ENCODE measurements around the gene LRFN4. TPM values are rescaled to one million over a fixed set of nuclear protein-coding genes. Genes with fewer than 3 reads are reported as not detected.

The LRFN4 gene
- total RNA-seq, 1 experiment from 2014 or later, result 67.5 TPM

- peak; percentile 75 for DNase-seq (ENCODE audit: low spot score)
- in situ Hi-C loops (cut with HindIII; ENCODE audit: low sequenced_read_pairs), result no loop called here
Observed at GRCh38 chr11:66882561-66883015, 25.7 kb downstream of the LRFN4 start.

DNA sequence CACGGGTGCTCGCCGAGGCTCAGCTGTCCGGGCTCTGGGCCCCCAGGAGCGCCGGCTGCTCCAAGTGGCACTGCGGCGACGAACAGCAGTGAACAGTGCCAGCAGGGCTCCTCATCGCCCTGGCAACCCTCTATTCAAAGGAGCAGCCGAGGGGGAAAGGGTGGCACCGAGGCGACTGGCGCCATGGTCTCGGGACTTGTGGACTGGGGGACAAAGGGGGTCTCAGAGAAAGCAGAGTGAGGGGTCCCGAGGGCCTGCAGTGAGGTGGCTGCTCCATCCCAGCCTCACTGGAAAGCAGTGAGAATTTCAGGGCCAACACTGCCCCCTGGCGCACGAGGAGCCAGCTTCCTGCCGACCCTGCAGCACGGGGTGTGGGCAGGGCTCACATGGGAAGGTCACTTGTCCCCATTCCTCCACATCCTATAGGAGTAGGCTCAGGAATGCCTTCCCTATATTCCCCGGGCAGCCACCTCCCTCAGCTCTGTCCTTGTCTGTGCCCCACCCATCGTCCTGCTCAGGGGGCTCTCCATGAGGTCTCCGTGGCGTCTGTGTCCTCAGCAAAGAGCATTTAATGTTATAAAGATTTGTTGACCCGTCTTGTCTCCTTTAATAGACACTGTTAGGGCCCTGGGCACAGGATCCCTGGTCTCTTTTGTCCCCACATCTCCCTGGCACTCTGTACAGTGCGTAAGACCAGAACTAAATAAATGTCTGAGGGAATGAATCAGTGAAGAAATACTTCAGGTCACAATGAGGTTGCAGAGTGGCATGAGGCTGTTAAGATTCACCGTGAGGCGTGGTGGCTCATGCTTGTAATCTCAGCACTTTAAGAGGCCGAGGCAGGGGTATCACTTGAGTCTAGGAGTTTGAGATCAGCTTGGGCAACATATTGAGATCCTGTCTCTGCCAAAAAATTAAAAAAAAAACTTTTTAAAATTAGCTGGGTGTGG is 26.4 kb downstream of the LRFN4 start:
- in situ Hi-C loops (cut with HindIII; ENCODE audit: low sequenced_read_pairs), result no loop called here
- DNase-seq (ENCODE audit: low spot score), result peak; percentile 79

DNA sequence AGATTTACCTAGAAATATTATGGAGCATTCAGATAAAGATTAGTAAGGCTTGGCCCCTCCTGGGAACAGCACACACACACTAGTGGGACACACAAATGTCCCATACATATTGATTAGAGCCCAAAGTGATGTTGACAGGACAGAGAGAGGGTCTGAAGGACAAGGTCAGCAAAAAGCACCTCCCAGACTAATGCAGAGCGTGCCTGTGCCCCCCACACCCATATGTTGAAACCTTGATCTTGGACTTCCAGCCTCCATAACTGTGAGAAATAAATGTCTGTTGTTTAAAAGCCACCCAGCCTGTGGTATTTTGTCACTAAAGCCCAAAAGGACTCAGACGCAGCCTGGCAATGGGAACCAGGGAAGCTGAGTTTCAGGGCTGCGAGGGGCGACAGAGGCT is 27.6 kb downstream of the LRFN4 start:
- no peak for DNase-seq (ENCODE audit: low spot score)
- in situ Hi-C loops (cut with HindIII; ENCODE audit: low sequenced_read_pairs), result no loop called here

- DNase-seq (ENCODE audit: low spot score), result no peak
- in situ Hi-C loops (cut with HindIII; ENCODE audit: low sequenced_read_pairs), result no loop called here
Observed at GRCh38 chr11:66885469-66885868, 28.6 kb downstream of the LRFN4 start.

DNA sequence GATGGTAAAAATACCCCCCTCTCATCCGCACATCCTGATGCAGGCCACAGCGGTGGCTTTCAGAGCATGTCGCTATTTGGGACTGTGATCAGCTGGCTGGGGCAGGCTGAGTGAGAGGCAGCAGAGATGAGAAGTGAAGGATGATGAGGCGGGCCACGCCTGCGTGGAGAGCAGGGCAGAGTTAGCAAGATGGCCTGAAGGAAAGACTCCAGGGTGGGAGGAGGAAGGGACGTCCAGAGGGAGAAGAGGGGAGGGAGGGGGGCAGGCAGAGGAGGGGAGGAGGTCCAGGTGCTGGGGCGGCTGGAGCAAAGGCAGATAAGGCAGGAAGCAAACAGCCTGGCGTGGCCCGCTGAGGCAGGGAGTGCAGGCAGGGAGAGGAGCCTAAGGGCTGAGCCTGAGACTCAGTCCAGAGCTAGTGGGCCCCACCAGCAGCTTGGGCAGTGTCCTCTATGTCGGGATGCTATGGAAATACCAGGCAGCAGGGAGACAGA is 29.1 kb downstream of the LRFN4 start:
- DNase-seq (ENCODE audit: low spot score), result no peak
- in situ Hi-C loops (cut with HindIII; ENCODE audit: low sequenced_read_pairs), result no loop called here

GRCh38 chr11:66886671-66887221 is 29.9 kb downstream of the LRFN4 start:
- in situ Hi-C loops (cut with HindIII; ENCODE audit: low sequenced_read_pairs), result no loop called here
- no peak for DNase-seq (ENCODE audit: low spot score)

GRCh38 chr11:66887526-66887925 is 30.7 kb downstream of the LRFN4 start:
- in situ Hi-C loops (cut with HindIII; ENCODE audit: low sequenced_read_pairs), result no loop called here

GRCh38 chr11:66888282-66888681 is 31.4 kb downstream of the LRFN4 start:
- no peak for DNase-seq (ENCODE audit: low spot score)
- in situ Hi-C loops (cut with HindIII; ENCODE audit: low sequenced_read_pairs), result no loop called here

More at GRCh38 chr11:66887526-66887925, 30.7 kb downstream of the LRFN4 start:
- DNase-seq (ENCODE audit: low spot score), result no peak

DNA sequence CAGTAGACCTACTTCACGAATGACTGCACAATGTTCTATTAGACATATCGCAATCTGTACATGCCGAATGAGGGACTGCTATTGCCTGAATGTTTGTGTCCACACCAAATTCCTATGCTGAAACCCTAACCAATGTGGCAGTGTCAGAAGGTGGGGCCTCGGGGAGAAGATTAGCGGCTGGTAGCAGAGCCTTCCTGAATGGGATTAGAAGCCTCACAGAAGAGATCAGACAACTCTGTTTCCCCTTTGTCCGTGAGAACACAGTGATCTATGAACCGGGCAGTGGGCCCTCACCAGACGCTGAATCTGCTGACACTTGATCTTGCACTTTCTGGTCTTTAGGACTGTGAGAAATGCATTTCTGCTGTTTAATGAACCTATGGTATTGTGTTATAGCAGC is 33.1 kb downstream of the LRFN4 start:
- in situ Hi-C loops (cut with HindIII; ENCODE audit: low sequenced_read_pairs), result no loop called here

GRCh38 chr11:66891851-66892660 is 35.2 kb downstream of the LRFN4 start:
- in situ Hi-C loops (cut with HindIII; ENCODE audit: low sequenced_read_pairs), result no loop called here
- DNase-seq (ENCODE audit: low spot score), result no peak

More for the DNA sequence above, 33.1 kb downstream of the LRFN4 start:
- DNase-seq (ENCODE audit: low spot score), result no peak

DNA sequence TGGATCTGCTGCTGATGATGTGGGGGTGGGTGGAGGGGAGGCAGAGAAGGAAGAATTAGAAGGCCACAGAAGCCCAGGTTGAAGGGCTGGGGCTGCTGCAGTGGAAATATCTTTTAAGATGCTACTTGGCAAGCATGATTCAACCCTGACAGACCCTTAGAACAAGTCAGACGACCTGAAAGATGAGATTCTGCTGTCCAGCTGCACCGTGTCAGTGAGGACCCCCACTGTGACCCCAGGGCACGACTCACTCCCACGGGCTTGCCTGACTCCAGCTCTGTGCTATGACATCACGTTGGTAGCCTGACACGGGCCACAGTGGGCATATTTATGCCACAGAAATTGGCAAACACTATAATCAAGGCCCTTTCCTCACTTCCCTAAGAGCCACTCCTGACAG is 36.0 kb downstream of the LRFN4 start:
- DNase-seq (ENCODE audit: low spot score), result no peak
- in situ Hi-C loops (cut with HindIII; ENCODE audit: low sequenced_read_pairs), result no loop called here

GRCh38 chr11:66894141-66894540 is 37.3 kb downstream of the LRFN4 start:
- in situ Hi-C loops (cut with HindIII; ENCODE audit: low sequenced_read_pairs), result no loop called here
- DNase-seq (ENCODE audit: low spot score), result no peak

DNA sequence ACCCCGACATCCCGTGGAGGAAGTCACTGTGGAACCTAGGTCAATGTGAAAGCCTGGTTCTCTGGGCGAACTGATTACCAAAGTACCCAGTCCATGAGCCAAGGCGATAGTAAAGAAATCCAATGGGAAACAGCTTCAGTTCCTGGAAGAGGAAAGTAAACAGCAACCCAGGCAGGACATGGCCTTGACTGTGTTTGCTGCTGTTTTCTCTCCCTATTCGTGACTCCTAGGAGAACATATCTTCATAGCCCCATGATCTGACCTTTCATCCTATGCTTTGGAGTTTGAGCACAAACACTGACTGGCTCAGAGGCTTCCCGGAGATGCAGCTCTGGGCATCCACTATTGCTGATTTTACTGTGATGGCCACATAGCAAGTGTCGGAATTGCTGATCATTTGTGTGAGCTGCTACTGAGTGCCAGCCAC is 45.1 kb downstream of the LRFN4 start:
- in situ Hi-C loops (cut with HindIII; ENCODE audit: low sequenced_read_pairs), result no loop called here

DNA sequence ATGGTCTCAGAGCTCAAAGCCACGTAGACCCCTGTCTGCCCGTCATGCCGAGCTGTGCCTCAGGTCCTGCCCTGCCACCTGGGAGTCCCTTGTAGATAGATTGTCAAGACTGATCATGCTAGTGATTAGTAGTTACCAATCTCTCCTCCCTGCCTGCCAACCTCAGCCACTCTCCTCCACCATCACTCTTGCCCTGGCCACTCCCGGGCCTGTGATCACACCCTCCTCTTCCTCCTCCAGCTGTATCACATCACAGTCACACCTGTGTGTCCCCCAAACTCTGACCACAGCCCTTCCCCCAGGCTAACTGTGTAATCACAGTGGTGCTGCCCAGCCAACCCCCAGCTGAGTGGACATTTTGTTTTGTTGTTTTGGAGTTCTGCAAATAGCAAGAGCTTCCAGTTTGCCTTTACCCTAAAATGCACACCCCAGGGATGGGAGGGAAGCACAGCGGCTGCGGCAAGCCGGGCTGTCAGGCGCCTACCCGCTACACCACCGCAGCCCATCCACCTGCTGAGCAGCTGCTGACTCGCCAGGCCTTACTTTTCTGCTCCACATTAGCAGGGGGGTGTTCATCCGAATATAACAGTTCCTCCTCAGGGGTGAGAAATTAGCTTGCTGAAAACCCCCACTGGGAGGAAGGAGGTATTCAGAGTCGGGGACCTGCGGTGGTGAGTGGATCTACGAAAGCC is 45.8 kb downstream of the LRFN4 start:
- DNase-seq (ENCODE audit: low spot score), result no peak
- in situ Hi-C loops (cut with HindIII; ENCODE audit: low sequenced_read_pairs), result no loop called here

More for the DNA sequence above, 45.1 kb downstream of the LRFN4 start:
- no peak for DNase-seq (ENCODE audit: low spot score)

DNA sequence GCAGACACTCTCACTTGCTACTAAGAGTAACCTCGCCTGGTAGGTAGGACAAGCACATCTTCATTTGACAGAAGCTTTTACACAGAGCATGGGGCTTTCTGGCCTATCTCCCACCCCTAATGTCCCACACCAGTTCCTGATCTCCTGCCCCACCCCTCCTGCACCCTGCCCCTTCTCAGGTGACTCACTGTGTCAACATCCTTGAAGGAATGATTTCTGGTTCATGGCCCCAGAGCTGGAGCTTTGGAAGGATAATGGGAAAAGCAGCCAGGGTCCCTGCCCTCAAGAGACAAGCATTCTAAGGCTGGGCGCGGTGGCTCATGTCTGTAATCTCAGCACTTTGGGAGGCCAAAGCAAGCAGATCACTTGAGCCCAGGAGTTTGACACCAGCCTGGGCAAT is 47.2 kb downstream of the LRFN4 start:
- in situ Hi-C loops (cut with HindIII; ENCODE audit: low sequenced_read_pairs), result no loop called here
- DNase-seq (ENCODE audit: low spot score), result no peak

DNA sequence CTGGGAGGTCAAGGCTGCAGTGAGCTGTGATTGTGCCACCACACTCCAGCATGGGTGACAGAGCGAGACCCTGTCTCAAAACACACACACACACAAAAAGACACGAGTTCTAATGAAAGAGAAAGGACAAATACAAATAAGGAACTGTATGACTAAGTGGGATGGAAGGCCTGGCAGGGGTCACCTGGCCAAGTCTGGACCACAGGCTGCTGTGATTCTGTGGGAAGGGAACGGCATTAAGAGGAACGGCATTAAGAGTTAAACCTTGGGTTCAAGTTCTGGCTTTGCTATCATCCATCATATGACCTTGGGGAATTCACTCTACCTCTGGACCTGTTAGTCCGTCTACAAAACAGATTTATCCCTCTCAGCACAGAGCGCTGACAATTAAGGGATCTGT is 47.7 kb downstream of the LRFN4 start:
- in situ Hi-C loops (cut with HindIII; ENCODE audit: low sequenced_read_pairs), result no loop called here

GRCh38 chr11:66904981-66905521 is 48.2 kb downstream of the LRFN4 start:
- in situ Hi-C loops (cut with HindIII; ENCODE audit: low sequenced_read_pairs), result no loop called here
- DNase-seq (ENCODE audit: low spot score), result peak; percentile 48

More for the DNA sequence above, 47.7 kb downstream of the LRFN4 start:
- no peak for DNase-seq (ENCODE audit: low spot score)

- DNase-seq (ENCODE audit: low spot score), result no peak
- in situ Hi-C loops (cut with HindIII; ENCODE audit: low sequenced_read_pairs), result no loop called here
Observed at GRCh38 chr11:66905631-66906030, 48.8 kb downstream of the LRFN4 start.

All from G401 (cell line).